Nephron progenitor cell (in vitro differentiated cells): ENCODE data around the gene RPS19BP1.
"Not testable (repeated sequence)": the region's sequence is repeated elsewhere in the genome, so short reads cannot be mapped to it uniquely, and the experiment has no call there.

Source experiments
- DNase-seq: peaks from one replicate; pipeline ENCODE4 v3.0.0; 2021
- H3K27ac Mint-ChIP-seq: 2 replicates; pipeline ENCODE4 v1.8.0; 2021; ENCODE audit warnings: mild to moderate bottlenecking, moderate library complexity, mixed read lengths
- H3K27me3 Mint-ChIP-seq: 2 replicates; pipeline ENCODE4 v1.8.0; 2021; ENCODE audit warnings: mild to moderate bottlenecking, low read depth, mixed read lengths; ENCODE audit not compliant: poor library complexity
- H3K36me3 Mint-ChIP-seq: 2 replicates; pipeline ENCODE4 v1.8.0; 2021; ENCODE audit warnings: low read depth, mixed read lengths
- H3K4me1 Mint-ChIP-seq: 2 replicates; pipeline ENCODE4 v1.8.0; 2021; ENCODE audit warnings: mixed read lengths
- H3K4me3 Mint-ChIP-seq: 2 replicates; pipeline ENCODE4 v1.8.0; 2021; ENCODE audit warnings: mild to moderate bottlenecking, moderate library complexity, mixed read lengths
- H3K9me3 Mint-ChIP-seq: 2 replicates; pipeline ENCODE4 v1.8.0; 2021; ENCODE audit warnings: mild to moderate bottlenecking, moderate library complexity, mixed read lengths
- TF ChIP-seq, protein P1 (sequence below): fragments of 200-600 bp; sonication (generic); IDR thresholded peaks from 2 replicates; pipeline ENCODE4 v1.5.0; 2021; ENCODE audit warnings: antibody characterized with exemption

Gene RPS19BP1

DNA sequence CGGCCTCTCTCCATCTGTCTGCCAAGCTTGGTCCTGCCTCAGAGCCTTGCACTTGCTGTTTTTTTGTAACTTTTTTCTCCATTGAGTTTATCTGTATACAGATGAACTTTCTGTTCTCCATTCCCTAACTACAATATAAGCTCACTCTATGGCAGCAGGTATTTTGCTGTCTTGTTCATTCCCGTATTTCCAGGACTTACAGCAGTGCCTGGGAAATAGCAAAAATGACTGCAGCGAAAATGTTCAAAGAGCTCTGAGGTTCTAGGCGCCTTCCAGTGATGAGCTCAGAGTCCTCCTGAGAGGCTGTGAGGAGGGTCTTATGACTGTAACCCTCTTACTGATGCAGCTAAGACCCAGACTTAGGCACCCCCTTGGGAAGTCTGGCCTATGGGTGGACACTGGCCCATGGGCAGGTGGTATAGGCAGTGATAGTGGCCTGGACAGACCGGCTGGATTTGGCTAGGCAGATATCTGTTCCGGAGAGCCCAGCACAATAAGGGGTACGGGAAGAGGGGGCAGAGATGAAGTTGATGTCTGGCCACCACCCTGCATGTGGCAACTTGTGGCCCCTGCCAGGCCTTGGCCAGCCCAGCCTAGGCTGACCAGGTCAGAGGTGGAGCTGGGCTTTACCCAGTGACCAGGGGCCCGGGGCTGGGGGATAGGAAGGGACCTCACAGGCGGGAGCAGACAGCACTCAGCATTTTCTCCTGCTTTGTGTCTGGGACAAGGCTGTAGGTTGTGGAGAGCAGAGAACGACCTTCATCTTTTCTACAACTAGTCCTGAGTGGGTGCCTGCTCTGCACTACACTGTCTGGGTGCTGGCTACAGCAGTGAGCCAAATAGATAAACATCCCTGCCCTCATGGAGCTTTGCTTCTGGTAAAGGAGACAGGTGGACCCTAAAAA, 7.5 kb downstream of the RPS19BP1 start:
- H3K27ac Mint-ChIP-seq = peak overlapping the region; percentile 97
- no peaks in the 10 kb centered on the region for H3K9me3 Mint-ChIP-seq
- peak overlapping the region; percentile 64 for H3K4me3 Mint-ChIP-seq
- peaks cover 48% of the 10 kb centered on the region for H3K36me3 Mint-ChIP-seq
- peaks cover 6% of the 10 kb centered on the region for H3K27me3 Mint-ChIP-seq
- H3K4me1 Mint-ChIP-seq = peaks cover 80% of the 10 kb centered on the region
- TF ChIP-seq, protein P1, sequence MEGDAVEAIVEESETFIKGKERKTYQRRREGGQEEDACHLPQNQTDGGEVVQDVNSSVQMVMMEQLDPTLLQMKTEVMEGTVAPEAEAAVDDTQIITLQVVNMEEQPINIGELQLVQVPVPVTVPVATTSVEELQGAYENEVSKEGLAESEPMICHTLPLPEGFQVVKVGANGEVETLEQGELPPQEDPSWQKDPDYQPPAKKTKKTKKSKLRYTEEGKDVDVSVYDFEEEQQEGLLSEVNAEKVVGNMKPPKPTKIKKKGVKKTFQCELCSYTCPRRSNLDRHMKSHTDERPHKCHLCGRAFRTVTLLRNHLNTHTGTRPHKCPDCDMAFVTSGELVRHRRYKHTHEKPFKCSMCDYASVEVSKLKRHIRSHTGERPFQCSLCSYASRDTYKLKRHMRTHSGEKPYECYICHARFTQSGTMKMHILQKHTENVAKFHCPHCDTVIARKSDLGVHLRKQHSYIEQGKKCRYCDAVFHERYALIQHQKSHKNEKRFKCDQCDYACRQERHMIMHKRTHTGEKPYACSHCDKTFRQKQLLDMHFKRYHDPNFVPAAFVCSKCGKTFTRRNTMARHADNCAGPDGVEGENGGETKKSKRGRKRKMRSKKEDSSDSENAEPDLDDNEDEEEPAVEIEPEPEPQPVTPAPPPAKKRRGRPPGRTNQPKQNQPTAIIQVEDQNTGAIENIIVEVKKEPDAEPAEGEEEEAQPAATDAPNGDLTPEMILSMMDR = no peak
- DNase-seq = no peak

DNA sequence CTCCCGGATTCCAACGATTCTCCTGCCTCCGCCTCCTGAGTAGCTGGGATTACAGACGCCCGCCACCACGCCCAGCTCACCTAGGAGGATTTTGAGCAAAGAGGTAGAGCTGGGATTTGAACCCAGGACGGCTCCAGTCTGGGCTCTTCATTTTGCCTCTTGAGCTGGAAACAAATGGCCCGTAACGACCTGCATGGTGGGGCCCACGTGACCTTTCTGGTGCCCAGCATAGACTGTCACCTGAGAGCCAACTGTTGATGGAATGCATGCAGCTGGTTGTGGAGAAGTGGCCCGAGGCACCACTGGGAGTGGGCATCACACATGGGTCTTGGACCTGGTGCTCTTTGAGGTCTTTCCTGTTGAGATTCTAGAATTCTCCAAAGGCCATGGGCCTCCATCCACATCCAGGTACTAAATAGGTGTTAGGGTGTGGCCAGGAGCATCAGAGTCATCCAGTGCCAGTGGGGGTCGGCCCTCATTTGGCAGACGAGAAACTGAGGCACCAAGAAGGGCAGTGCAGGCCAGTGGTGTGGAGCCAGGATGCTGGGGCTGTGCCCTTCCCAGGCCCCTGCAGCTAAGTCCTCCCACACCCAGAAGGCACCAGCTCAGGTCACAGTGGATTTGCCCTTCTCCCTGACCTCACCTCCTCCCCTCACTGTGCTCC, 8.3 kb downstream of the RPS19BP1 start:
- H3K36me3 Mint-ChIP-seq = peaks cover 44% of the 10 kb centered on the region
- peak overlapping the region; percentile 97 for H3K27ac Mint-ChIP-seq
- peaks cover 73% of the 10 kb centered on the region for H3K4me1 Mint-ChIP-seq
- DNase-seq = no peak
- H3K4me3 Mint-ChIP-seq = peak overlapping the region; percentile 64
- H3K27me3 Mint-ChIP-seq = peaks cover 7% of the 10 kb centered on the region
- TF ChIP-seq, protein P1 = no peak
- H3K9me3 Mint-ChIP-seq = no peaks in the 10 kb centered on the region

DNA sequence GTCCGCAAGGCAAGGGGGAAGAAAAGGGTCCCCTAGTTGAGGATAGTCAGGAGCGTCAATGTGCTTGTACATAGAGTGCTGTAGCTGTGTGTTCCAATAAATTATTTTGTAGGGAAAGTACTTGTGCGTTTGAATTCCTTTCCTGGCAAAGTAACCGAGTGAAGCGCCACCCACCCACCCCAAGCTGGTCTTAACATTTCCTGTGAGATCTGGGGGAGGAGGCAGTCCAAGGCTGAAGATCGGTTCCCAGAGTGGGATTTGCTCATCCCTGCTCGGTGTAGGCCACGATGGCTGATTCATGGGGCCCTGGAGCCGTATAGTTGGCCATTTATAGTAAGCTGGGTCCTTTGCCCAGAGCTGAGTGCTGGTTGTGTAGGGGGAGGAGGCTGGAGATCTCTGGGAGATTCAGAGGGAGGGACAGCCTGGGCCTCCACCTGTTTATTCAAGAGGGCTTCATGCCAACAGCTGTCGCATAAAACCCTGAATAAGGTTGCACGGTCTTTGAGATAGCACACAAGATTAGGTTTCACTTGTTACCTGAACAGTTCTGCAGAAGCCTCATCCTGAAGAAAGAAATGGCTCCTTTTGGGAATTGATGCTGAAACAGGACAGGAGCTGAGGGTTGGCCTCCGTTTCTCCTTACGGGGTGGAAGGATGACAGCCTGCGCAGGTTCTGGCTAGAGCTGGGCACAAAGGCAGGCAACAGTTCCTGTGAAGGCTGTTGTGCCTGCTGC, 9.8 kb downstream of the RPS19BP1 start:
- peak overlapping the region; percentile 94 for H3K27ac Mint-ChIP-seq
- DNase-seq = no peak
- H3K27me3 Mint-ChIP-seq = peaks cover 7% of the 10 kb centered on the region
- peaks cover 44% of the 10 kb centered on the region for H3K36me3 Mint-ChIP-seq
- TF ChIP-seq, protein P1 = no peak
- peaks cover 73% of the 10 kb centered on the region for H3K4me1 Mint-ChIP-seq
- no peaks in the 10 kb centered on the region for H3K9me3 Mint-ChIP-seq
- peak overlapping the region; percentile 96 for H3K4me3 Mint-ChIP-seq

DNA sequence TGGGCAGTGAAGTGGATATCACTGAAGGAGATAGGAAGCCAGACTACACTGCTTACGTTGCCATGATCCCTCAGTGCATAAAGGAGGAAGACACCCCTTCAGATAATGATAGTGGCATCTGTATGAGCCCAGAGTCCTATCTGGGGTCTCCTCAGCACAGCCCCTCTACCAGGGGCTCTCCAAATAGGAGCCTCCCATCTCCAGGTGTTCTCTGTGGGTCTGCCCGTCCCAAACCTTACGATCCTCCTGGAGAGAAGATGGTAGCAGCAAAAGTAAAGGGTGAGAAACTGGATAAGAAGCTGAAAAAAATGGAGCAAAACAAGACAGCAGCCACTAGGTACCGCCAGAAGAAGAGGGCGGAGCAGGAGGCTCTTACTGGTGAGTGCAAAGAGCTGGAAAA, 10.5 kb downstream of the RPS19BP1 start:
- peaks cover 72% of the 10 kb centered on the region for H3K4me1 Mint-ChIP-seq
- not testable (repeated sequence) for H3K9me3 Mint-ChIP-seq, DNase-seq, H3K27me3 Mint-ChIP-seq
- peak overlapping the region; percentile 96 for H3K4me3 Mint-ChIP-seq
- H3K27ac Mint-ChIP-seq = peak overlapping the region; percentile 94
- peaks cover 49% of the 10 kb centered on the region for H3K36me3 Mint-ChIP-seq

DNA sequence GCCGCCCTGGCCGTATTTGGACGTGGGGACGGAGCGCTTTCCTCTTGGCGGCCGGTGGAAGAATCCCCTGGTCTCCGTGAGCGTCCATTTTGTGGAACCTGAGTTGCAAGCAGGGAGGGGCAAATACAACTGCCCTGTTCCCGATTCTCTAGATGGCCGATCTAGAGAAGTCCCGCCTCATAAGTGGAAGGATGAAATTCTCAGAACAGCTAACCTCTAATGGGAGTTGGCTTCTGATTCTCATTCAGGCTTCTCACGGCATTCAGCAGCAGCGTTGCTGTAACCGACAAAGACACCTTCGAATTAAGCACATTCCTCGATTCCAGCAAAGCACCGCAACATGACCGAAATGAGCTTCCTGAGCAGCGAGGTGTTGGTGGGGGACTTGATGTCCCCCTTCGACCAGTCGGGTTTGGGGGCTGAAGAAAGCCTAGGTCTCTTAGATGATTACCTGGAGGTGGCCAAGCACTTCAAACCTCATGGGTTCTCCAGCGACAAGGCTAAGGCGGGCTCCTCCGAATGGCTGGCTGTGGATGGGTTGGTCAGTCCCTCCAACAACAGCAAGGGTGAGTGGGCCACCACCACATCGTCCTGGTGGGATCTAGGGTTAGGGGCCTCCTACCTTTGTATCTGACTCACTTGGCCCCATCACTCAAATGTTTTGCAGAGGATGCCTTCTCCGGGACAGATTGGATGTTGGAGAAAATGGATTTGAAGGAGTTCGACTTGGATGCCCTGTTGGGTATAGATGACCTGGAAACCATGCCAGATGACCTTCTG, 11.3 kb downstream of the RPS19BP1 start:
- H3K36me3 Mint-ChIP-seq = peaks cover 55% of the 10 kb centered on the region
- H3K4me1 Mint-ChIP-seq = peaks cover 69% of the 10 kb centered on the region
- not testable (repeated sequence) for DNase-seq, H3K27me3 Mint-ChIP-seq, H3K9me3 Mint-ChIP-seq
- peak overlapping the region; percentile 96 for H3K4me3 Mint-ChIP-seq
- H3K27ac Mint-ChIP-seq = peak overlapping the region; percentile 94

DNA sequence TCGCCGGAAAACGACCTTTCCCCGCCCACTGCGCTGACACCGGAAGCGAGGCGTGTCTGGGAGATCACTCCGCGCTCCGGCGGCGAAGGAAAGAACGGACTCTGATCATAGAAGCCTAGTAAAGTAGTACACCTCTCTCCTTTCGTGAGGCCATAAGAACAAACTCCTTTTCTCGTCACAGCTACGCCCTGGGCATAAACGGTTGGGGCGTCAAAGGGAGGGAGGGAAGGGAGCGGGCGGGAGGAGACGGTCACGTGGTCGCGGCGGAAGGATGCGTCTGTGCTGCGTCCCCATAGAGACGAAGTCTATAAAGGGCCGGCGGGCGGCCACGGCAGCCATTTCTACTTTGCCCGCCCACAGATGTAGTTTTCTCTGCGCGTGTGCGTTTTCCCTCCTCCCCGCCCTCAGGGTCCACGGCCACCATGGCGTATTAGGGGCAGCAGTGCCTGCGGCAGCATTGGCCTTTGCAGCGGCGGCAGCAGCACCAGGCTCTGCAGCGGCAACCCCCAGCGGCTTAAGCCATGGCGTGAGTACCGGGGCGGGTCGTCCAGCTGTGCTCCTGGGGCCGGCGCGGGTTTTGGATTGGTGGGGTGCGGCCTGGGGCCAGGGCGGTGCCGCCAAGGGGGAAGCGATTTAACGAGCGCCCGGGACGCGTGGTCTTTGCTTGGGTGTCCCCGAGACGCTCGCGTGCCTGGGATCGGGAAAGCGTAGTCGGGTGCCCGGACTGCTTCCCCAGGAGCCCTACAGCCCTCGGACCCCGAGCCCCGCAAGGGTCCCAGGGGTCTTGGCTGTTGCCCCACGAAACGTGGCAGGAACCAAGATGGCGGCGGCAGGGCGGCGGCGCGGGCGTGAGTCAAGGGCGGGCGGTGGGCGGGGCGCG, 12.1 kb downstream of the RPS19BP1 start, which contains the start of gene ATF4:
TSS of gene ATF4 (plus strand) at position 337 of the 880 bp plus-strand sequence. CDS start 884 bp downstream, outside the sequence.
- peaks cover 61% of the 10 kb centered on the region for H3K36me3 Mint-ChIP-seq
- peaks cover 7% of the 10 kb centered on the region for H3K27me3 Mint-ChIP-seq
- H3K9me3 Mint-ChIP-seq = no peaks in the 10 kb centered on the region
- peak within 1 kb of the TSS; percentile 100 for H3K27ac Mint-ChIP-seq
- TF ChIP-seq, protein P1 = no peak
- peak; percentile 89 for DNase-seq
- peak within 1 kb of the TSS; percentile 96 for H3K4me3 Mint-ChIP-seq
- peaks cover 66% of the 10 kb centered on the region for H3K4me1 Mint-ChIP-seq
